NCI-H2081 (cell line): ENCODE data around the gene OR8H3.
"Not testable (repeated sequence)": the region's sequence is repeated elsewhere in the genome, so short reads cannot be mapped to it uniquely, and the experiment has no call there.

Experiments used
- DNase-seq, 2 experiments: peaks; one replicate each; lab custom pipeline; 2025; lab: John Stamatoyannopoulos, UW

The OR8H3 gene, protein sequence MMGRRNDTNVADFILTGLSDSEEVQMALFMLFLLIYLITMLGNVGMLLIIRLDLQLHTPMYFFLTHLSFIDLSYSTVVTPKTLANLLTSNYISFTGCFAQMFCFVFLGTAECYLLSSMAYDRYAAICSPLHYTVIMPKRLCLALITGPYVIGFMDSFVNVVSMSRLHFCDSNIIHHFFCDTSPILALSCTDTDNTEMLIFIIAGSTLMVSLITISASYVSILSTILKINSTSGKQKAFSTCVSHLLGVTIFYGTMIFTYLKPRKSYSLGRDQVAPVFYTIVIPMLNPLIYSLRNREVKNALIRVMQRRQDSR

DNA sequence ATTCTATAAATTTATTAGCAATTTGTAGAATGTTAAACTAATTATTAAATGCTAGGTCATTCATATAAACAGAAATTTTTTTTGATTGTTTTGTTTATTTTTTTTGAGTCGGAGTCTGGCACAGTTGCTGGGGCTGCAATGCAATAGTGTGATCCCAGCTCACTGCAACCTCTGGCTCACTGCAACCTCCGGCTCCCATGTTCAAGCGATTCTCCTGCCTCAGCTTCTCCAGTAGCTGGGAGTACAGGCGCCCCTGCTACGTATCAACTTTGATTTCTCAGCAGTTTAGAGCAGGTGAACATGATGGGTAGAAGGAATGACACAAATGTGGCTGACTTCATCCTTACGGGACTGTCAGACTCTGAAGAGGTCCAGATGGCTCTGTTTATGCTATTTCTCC, at the start of gene OR8H3:
Gene OR8H3 (plus strand): TSS at position 301 of the 400 bp plus-strand sequence. CDS start 0 bp downstream, at position 301.
- no peak for DNase-seq

DNA sequence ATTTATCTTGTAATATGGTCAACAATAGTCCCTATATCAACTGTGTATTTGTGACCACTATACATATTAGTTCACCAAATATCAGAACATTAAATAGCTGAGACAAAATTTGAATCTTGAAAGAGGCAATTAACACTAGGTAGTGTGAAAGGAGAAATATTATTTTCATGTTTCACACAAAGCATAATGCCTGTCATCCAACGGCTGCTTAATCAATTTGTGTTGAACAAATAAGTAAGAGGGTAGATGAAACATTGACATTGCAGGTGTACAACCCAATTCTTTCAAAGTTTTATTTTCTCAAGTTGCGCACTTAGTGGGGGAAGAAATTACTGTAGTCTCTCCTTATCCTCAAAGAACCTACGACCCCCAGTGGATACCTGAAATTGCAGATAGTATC, 32.5 kb upstream of the OR8H3 start:
- DNase-seq: no peak

DNA sequence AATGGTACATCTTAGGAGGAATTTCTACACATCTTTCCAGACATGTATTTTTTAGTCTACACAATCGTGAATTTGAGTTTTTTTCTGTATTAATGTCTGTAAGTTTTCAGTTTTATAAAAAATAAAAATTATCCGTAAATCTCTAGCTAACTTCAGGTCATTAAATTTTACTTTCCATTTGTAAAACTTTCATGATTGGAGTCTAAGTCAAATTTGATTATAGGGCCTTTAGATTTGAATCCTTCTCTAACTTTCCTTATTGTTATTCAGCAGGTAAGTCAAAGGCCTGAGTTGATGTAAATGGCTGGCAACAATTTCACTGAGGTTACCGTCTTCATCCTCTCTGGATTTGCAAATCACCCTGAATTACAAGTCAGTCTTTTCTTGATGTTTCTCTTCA, 29.2 kb upstream of the OR8H3 start, which contains the start of gene OR8I2:
Gene OR8I2 (plus strand): TSS at position 301 of the 400 bp plus-strand sequence. CDS start 0 bp downstream, at position 301.
- DNase-seq: no peak

DNA sequence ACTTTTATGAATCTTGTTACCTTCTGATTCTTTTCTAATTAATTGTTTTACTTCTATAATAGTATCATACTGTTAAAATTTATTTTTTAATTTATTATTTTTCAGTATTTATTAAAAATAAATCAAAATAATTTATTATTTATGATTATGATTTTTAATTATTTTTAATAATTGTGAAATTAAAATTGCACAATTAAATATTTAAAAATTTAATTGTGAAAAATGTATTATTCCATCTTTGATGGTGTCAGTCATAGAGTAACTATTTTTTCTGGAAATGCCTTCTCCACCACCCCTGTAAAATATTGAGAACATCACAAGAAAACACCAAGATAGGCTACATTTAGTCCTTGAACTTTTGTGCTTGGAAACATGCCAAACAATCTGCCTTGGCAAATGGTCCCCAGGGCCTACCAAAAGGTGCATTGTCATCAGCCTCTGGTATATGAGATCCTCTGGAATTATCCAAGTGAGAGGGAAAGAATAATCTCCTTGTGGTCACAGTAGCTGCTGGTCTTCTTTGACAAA, 18.9 kb upstream of the OR8H3 start, which contains the start of gene OR8H2:
Gene OR8H2 (plus strand): TSS at position 478 of the 528 bp plus-strand sequence. CDS start 1,356 bp downstream, outside the sequence.
- no peak for DNase-seq

DNA sequence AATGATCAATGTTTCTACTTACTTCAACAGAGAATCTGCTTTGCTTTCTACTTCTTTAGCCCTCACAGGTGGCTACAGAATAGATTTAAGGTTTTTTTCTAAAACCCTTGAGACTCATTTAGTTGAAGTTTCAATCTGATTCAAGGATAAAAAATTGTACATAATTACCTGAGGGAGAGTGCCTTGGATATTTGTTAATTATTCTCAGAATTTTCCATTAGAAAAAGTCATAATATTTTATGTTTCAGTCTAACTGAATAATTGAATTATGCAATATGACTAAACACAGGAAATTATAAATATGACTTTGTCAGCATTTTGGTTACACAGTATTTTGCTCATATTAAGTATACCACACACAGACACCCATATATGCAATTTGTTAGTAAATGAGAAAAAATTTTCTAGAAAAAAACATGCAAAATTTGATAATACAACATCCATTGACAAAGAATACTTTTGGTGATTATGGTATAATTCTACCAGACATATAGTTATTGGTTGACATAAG, 18.0 kb downstream of the OR8H3 start, which contains the start of gene OR8J3:
Gene OR8J3 (minus strand): TSS at position 51 of the 511 bp plus-strand sequence. CDS start 2,483 bp downstream, outside the sequence.
- DNase-seq: no peak

DNA sequence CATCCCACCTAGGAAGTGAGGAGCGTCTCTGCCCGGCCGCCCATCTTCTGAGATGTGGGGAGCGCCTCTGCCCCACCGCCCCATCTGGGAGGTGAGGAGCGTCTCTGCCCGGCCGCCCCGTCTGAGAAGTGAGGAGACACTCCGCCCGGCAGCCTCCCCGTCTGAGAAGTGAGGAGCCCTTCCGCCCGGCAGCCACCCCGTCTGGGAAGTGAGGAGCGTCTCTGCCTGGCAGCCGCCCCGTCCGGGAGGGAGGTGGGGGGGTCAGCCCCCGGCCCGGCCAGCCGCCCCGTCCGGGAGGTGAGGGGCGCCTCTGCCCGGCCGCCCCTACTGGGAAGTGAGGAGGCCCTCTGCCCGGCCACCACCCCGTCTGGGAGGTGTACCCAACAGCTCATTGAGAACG, 21.5 kb downstream of the OR8H3 start:
- DNase-seq: not testable (repeated sequence)

DNA sequence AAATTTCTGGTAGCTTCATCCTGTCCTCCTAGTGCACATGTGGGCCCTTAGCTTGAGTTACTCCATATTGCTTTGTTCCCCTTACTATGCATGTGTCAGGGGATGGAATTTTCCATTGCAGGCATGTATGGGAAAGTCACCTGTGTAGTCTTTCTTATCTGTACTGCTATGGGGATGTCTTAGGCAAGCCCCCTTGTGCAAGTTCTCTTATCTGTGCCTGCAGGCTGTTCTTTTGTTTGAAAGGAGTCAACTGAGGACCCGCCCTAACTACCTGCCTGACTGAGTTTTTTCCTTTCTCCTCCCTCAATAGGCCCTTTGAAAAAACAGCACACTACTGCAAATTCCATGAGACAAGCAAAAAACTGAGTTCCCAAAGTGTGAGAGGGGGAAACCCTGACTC, 29.2 kb downstream of the OR8H3 start:
- no peak for DNase-seq

DNA sequence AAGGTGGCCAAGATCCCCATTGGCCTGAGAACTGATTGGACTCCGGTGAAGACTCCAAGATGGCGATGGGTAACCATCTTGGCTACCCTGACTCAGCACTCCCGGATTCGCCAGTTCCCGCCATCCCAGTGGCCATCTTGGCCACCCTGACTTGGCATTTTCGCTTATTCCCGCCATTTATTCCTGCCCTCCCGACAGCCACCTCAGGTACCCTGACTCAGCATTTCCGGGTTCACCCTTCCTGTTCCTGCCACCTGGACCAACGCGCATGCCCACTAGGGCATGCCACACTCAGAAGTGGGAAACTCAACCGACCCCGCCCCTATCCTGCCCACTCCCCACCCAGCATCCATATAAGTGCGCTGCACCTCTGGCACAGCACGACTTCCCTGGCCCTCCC, 30.2 kb downstream of the OR8H3 start:
- DNase-seq: no peak

DNA sequence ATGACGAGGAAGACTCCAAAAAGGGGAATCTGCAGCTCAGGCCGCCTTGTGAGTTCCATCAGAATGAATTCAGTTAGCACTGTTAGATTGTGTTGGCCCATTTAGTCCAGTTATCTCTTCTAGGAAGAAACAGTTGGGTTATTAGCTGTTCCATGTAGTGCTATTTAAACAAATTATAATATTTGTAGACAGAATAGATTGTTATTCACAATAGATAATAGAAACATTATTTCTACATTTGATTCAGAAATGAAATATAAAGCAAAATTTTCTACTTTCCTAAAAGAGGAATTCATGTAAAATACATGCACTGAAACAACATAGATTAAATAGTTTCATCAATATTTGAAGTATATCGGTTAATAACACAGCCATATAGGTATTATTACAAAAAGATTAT, 38.0 kb downstream of the OR8H3 start, which contains the start of gene OR8K5:
Gene OR8K5 (minus strand): TSS at position 101 of the 400 bp plus-strand sequence. CDS start 0 bp downstream, at position 101.
- DNase-seq: no peak

DNA sequence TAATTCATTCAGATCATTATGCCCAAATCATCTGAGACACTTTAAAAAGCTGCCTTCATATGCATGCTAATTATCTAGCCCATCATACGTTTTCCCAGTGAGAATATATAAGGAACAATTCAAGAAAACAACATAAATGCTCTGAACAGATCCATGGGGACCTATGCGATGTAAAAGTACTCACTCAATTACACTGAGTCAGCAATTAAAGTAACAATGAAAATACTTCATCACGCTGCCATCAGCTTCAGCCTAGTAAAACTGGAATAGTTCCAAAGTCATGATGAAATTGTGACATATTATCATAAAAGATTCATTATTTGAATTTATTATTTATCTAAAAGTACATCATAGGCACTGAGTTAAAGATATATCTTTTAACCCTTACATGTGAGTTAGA, 41.6 kb downstream of the OR8H3 start:
- no peak for DNase-seq

DNA sequence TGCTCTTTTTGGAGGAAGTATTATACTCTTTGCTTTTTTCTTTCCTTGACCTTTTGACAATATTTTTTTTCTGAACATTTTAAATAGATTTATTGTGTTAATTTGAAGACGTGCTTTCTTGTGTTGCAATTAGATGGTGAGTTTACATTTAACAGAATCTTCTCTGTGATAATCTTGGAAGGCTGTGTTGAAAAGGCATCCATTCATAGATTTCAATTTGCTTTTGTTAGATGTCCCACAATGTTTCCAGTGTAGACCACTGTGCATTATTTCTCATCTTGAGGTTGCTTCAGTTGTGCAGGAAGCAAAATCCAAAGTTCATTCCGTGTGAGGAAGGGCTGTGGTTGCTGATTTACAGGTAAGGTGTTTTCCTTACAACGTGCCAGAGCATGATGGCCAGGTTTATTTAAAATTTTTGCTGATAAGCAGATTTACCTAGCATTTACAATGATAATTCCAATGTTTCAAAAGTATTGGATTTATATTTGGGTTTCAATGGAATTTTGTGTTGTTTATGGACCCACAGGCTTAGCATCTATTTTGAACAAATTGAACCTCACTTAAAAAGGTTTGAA, 50.2 kb downstream of the OR8H3 start:
- no peak for DNase-seq
